Stomach (tissue), 4 donors: ENCODE measurements around the gene ZNF277.

Experiments used
- POLR2AphosphoS5 ChIP-seq, 3 donors: sonication (generic); formaldehyde crosslinking; IDR thresholded peaks; one replicate each; pipeline ENCODE4 v1.6.1; 2016; ENCODE audit warnings: antibody characterized with exemption in 3 of 3
- TF ChIP-seq, protein P1 (sequence below), 7 experiments: fragments of 450-650 bp in 4 of 7; fragments of 200-600 bp in 3 of 7; sonication (generic) in 3 of 7; IDR thresholded peaks; one replicate each; pipeline ENCODE4 v1.5.1; 2016 to 2019; ENCODE audit warnings: antibody characterized with exemption in 7 of 7, control low read depth in 2 of 7, mild to moderate bottlenecking in 1 of 7

DNA sequence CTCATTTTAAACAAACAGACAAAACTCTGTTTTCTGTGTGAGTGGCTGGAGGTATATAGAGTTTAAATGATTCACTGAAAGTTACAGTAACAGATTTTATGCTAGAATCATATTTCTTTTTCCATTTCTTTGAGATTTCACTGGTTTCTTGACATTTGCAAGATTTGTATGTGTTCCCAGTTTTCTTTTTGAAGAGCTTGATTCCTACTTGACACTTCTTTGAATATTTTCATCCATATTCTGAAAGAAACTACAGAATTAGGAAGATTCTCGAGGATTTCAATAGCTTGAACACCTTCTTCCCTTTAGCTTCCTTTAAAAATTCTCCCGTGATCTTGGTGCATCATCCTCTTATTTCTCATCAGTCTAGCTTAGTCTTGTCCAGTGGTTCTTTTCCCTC is 93.6 kb downstream of the ZNF277 start:
- TF ChIP-seq, protein P1, sequence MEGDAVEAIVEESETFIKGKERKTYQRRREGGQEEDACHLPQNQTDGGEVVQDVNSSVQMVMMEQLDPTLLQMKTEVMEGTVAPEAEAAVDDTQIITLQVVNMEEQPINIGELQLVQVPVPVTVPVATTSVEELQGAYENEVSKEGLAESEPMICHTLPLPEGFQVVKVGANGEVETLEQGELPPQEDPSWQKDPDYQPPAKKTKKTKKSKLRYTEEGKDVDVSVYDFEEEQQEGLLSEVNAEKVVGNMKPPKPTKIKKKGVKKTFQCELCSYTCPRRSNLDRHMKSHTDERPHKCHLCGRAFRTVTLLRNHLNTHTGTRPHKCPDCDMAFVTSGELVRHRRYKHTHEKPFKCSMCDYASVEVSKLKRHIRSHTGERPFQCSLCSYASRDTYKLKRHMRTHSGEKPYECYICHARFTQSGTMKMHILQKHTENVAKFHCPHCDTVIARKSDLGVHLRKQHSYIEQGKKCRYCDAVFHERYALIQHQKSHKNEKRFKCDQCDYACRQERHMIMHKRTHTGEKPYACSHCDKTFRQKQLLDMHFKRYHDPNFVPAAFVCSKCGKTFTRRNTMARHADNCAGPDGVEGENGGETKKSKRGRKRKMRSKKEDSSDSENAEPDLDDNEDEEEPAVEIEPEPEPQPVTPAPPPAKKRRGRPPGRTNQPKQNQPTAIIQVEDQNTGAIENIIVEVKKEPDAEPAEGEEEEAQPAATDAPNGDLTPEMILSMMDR (IDR thresholded peaks at IDR 0.05), result no peak
- TF ChIP-seq POLR2AphosphoS5 (IDR thresholded peaks at IDR 0.05), result no peak
